HepG2 (cell line): Measurements from ENCODE around the gene ADAP2. TPM values are rescaled to one million over a fixed set of nuclear protein-coding genes. Genes with fewer than 3 reads are reported as not detected.

Source experiments
- ATAC-seq: fragments of 200-7000 bp; cut with Tn5 transposase; 3 replicates; pipeline ENCODE4 v1.9.1; 2020; ENCODE audit warnings: mild to moderate bottlenecking, moderate library complexity
- BruUV-seq: library from RNA; stranded (reverse); fragments of 400-500 nt; replicated peaks from 2 replicates; lab custom pipeline; 2021; lab: Mats Ljungman, UMichigan
- CTCF ChIA-PET: fragments of 300-600 bp; formaldehyde crosslinking; extraction: SDS; loops from one replicate; lab custom pipeline; 2021; ENCODE audit warnings: low total read pairs, inconsistent platforms, low intra/inter-chr PET ratio; lab: Yijun Ruan, JAX
- POLR2A ChIA-PET: fragments of 350-600 bp; sonication (Branson Sonifier 250); formaldehyde crosslinking; loops from one replicate; lab custom pipeline; 2020; ENCODE audit warnings: antibody characterized with exemption, inconsistent platforms; lab: Yijun Ruan, JAX
- DNase-seq: peaks from one replicate; pipeline ENCODE4 v3.0.0-alpha.2; 2015; ENCODE audit warnings: low spot score
- FAIRE-seq: peaks from 3 replicates; lab custom pipeline; 2011; peaks lifted over from hg19 to GRCh38; lab: Jason Lieb, UNC
- H2AFZ ChIP-seq: one replicate; pipeline ENCODE4 v1.6.1; 2011; ENCODE audit warnings: low read length, inconsistent platforms
- H3K27ac ChIP-seq: fragments of 300-600 bp; 3 replicates; pipeline ENCODE4 v1.8.0; 2011; ENCODE audit warnings: mixed run types, mild to moderate bottlenecking, mixed read lengths, low read length, inconsistent platforms; ENCODE audit not compliant: insufficient read depth; ENCODE audit errors: extremely low read length
- H3K27me3 ChIP-seq, 2 experiments: fragments of 200-600 bp in 1 of 2; 2 replicates in 1 of 2; 3 replicates in 1 of 2; pipeline versions ENCODE4 v1.6.0 to v1.8.0; 2011; ENCODE audit warnings: low read length in 2 of 2, mild to moderate bottlenecking in 2 of 2, moderate library complexity in 2 of 2, inconsistent platforms in 1 of 2; ENCODE audit not compliant: insufficient read depth in 2 of 2, control insufficient read depth in 1 of 2
- H3K36me3 ChIP-seq, 2 experiments: fragments of 200-600 bp in 1 of 2; replicated peaks in 1 of 2; 2 replicates in 1 of 2; 3 replicates in 1 of 2; pipeline versions ENCODE4 v1.5.1 to v1.8.0; 2011; ENCODE audit warnings: low read length in 2 of 2, inconsistent platforms in 1 of 2; ENCODE audit not compliant: insufficient read depth in 2 of 2, control insufficient read depth in 1 of 2
- H3K4me1 ChIP-seq: 2 replicates; pipeline ENCODE4 v1.5.1; 2012; ENCODE audit warnings: low read length, inconsistent platforms; ENCODE audit not compliant: insufficient read depth
- H3K4me2 ChIP-seq: 2 replicates; pipeline ENCODE4 v1.6.0; 2011; ENCODE audit warnings: low read depth, low read length, inconsistent platforms
- H3K4me3 ChIP-seq, 3 experiments: fragments of 200-600 bp in 1 of 3; sonication (generic), shearing (Covaris generic) in 1 of 3; replicated peaks in 1 of 3; 2 replicates each; pipeline ENCODE4 v1.5.1; 2011 to 2016; ENCODE audit warnings: low read length in 3 of 3, inconsistent platforms in 2 of 3, low read depth in 2 of 3, mild to moderate bottlenecking in 2 of 3, control low read depth in 1 of 3, mixed read lengths in 1 of 3; ENCODE audit not compliant: insufficient read depth in 1 of 3
- H3K79me2 ChIP-seq: one replicate; pipeline ENCODE4 v1.6.1; 2011; ENCODE audit warnings: low read length, inconsistent platforms; ENCODE audit not compliant: insufficient read depth
- H3K9ac ChIP-seq: 2 replicates; pipeline ENCODE4 v1.6.0; 2011; ENCODE audit warnings: mild to moderate bottlenecking, low read depth, low read length, inconsistent platforms; ENCODE audit not compliant: insufficient read depth
- H3K9me3 ChIP-seq: 2 replicates; pipeline ENCODE4 v1.5.1; 2012; ENCODE audit warnings: mild to moderate bottlenecking, low read length
- H4K20me1 ChIP-seq: 2 replicates; pipeline ENCODE4 v1.6.0; 2011; ENCODE audit warnings: inconsistent platforms, mild to moderate bottlenecking, low read length, moderate library complexity; ENCODE audit not compliant: insufficient read depth
- CC2D1A ChIP-seq: sonication (generic); formaldehyde crosslinking; IDR thresholded peaks from 2 replicates; pipeline ENCODE4 v1.8.1; 2023; ENCODE audit warnings: mild to moderate bottlenecking, missing genetic modification reagents
- ETV5 ChIP-seq: IDR thresholded peaks from 2 replicates; pipeline ENCODE4 v1.6.1; 2018; ENCODE audit warnings: missing biosample characterization, missing genetic modification reagents, inconsistent platforms, borderline replicate concordance
- FOXK1 ChIP-seq: sonication (generic); formaldehyde crosslinking; IDR thresholded peaks from 2 replicates; pipeline ENCODE4 v1.4.0; 2020; ENCODE audit warnings: low read depth, missing genetic modification reagents, borderline replicate concordance
- SOX5 ChIP-seq: IDR thresholded peaks from 2 replicates; pipeline ENCODE4 v1.6.1; 2016; ENCODE audit warnings: borderline replicate concordance
- ZFAT ChIP-seq: sonication (generic); formaldehyde crosslinking; conservative IDR thresholded peaks from 2 replicates; pipeline ENCODE4 v1.8.1; 2023; ENCODE audit warnings: missing genetic modification reagents, inconsistent platforms
- ZMAT5 ChIP-seq: sonication (generic); formaldehyde crosslinking; IDR thresholded peaks from 2 replicates; pipeline ENCODE4 v1.5.0; 2020; ENCODE audit warnings: mild to moderate bottlenecking, low read depth, missing genetic modification reagents, borderline replicate concordance
- ZNF235 ChIP-seq: sonication (generic); formaldehyde crosslinking; IDR thresholded peaks from 2 replicates; pipeline ENCODE4 v1.8.1; 2023; ENCODE audit warnings: mild to moderate bottlenecking, missing genetic modification reagents, borderline replicate concordance
- WGBS: methylation state at CpG from one replicate; pipeline ENCODE4 v1.1.6; 2017; ENCODE audit warnings: low lambda C conversion rate; 5-methylcytosine and 5-hydroxymethylcytosine counted together
- in situ Hi-C: cut with HindIII; loops from 2 replicates; pipeline ENCODE4 v1.10.0; 2017; ENCODE audit warnings: low pct_unique_long_range_greater_than_20kb; ENCODE audit not compliant: extremely low pct_ligation_motif_present
- intact Hi-C: fragments of 100-400 bp; cut with micrococcal nuclease; formaldehyde crosslinking; loops from one replicate; pipeline ENCODE4 v1.10.0; 2022; ENCODE audit not compliant: unreplicated experiment
- polyA plus RNA-seq, 8 experiments: library from polyadenylated mRNA; depleted of rRNA in 3 of 8; stranded (reverse) in 7 of 8; unstranded in 1 of 8; fragments of >200 nt; fragmentation: Illumina TruSeq in 4 of 8; extraction: Trizol in 4 of 8; gene quantifications; 2 replicates each; pipeline versions ENCODE4 v1.2.1 to v1.2.3, GENCODE V29; 2011 to 2016; ENCODE audit warnings: low read depth in 4 of 8, missing spikeins in 1 of 8, mixed read lengths in 1 of 8; ENCODE audit not compliant: insufficient read depth in 1 of 8
- total RNA-seq, 5 experiments: library from RNA; depleted of rRNA; stranded (reverse); fragments of >200 nt; fragmentation: Illumina TruSeq; extraction: Trizol; gene quantifications; 2 replicates each; pipeline ENCODE4 v1.2.3, GENCODE V29; 2016; ENCODE audit warnings: low read depth in 1 of 5
- TF ChIP-seq, protein P1 (sequence below): sonication (generic); formaldehyde crosslinking; IDR thresholded peaks from 2 replicates; pipeline ENCODE4 v1.5.0; 2020; ENCODE audit warnings: mild to moderate bottlenecking, missing genetic modification reagents, moderate library complexity
- TF ChIP-seq, protein P2 (sequence below): IDR thresholded peaks from 2 replicates; pipeline ENCODE4 v1.6.1; 2018; ENCODE audit warnings: missing genetic modification reagents, mild to moderate bottlenecking, missing compliant biosample characterization
- TF ChIP-seq, protein P3 (sequence below): sonication (generic); formaldehyde crosslinking; conservative IDR thresholded peaks from 2 replicates; pipeline ENCODE4 v1.8.0; 2022; ENCODE audit warnings: low read depth, missing genetic modification reagents

Gene ADAP2
- total and polyA plus RNA-seq, 2 of the 13 experiments (the other 11 are each of a cell fraction or from before 2014, with no cell fraction given) = 0.51 to 0.70 TPM

DNA sequence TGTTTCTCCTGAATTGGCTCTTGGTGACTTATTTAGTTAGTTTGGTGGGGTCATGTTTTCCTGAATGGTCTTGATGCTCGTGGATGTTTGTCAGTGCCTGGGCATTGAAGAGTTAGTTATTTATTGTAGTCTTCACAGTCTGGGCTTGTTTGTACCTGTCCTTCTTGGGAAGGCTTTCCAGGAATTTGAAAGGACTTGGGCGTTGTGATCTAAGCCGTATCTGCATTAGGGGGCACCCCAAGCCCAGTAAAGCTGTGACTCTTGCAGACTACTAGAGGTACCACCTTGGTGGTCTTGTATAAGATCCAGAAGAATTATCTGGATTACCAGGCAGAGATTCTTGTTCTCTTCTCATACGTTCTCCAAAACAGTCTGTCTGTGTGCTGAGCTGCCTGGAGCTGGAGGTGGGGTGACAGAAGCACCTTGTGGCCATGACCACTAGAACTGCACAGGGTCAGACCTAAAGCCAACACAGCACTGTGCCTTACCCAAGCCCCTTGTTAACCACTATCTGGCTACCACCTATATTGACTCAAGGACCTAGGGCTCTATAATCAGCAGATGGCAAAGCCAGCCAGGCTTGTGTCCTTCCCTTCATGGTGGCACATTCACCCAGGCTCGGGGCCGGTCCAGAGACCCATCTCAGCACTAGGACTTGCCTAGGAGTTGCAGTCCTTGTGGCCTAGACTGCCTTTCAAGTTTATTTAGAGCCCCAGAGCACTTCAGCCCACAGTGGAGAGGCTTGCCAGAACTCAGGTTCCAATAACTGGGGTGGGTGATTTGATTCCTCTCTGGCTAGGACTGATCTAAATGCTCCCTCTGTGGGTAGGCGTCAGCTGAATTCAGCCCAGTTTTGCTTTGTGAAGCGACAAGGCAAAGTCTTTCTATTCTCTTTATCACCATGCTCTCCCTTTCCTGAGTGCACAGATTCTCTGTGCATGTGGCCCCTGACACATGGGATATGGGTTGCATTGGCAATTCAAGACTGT, 60.1 kb downstream of the ADAP2 start:
- H3K4me1 ChIP-seq = no peaks in the 10 kb centered on the region
- H3K36me3 ChIP-seq = no peaks in the 10 kb centered on the region
- no peak for FAIRE-seq
- no peak for DNase-seq
- no peaks in the 10 kb centered on the region for H3K27me3 ChIP-seq
- in situ Hi-C loops (no loop called here), intact Hi-C loops (no loop called here)
- no peak overlapping the region for H3K27ac ChIP-seq
- ChIA-PET POLR2A (no interaction called here), CTCF (no interaction called here)
- no peaks in the 10 kb centered on the region for H3K9me3 ChIP-seq
- 19% methylated on average over 7 of the region's 8 CpGs for WGBS
- no peak overlapping the region for H2AFZ ChIP-seq
- TF ChIP-seq FOXK1 (CRISPR knock-in tag) (no peak), ETV5 (CRISPR knock-in tag) (no peak)
- TF ChIP-seq, protein P1, sequence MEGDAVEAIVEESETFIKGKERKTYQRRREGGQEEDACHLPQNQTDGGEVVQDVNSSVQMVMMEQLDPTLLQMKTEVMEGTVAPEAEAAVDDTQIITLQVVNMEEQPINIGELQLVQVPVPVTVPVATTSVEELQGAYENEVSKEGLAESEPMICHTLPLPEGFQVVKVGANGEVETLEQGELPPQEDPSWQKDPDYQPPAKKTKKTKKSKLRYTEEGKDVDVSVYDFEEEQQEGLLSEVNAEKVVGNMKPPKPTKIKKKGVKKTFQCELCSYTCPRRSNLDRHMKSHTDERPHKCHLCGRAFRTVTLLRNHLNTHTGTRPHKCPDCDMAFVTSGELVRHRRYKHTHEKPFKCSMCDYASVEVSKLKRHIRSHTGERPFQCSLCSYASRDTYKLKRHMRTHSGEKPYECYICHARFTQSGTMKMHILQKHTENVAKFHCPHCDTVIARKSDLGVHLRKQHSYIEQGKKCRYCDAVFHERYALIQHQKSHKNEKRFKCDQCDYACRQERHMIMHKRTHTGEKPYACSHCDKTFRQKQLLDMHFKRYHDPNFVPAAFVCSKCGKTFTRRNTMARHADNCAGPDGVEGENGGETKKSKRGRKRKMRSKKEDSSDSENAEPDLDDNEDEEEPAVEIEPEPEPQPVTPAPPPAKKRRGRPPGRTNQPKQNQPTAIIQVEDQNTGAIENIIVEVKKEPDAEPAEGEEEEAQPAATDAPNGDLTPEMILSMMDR = peak; percentile 17; the same call in 1 of the 2 replicates
- H3K9ac ChIP-seq = no peak overlapping the region
- no TSS peak for BruUV-seq
- peak; percentile 65 for ATAC-seq
- no peak overlapping the region for H3K4me3 ChIP-seq
- no peak overlapping the region for H3K4me2 ChIP-seq
- H3K79me2 ChIP-seq = no peaks in the 10 kb centered on the region
- no peaks in the 10 kb centered on the region for H4K20me1 ChIP-seq

GRCh38 chr17:30982855-30983254, 61.1 kb downstream of the ADAP2 start:
- intact Hi-C loops = no loop called here
- TF ChIP-seq ZMAT5 (CRISPR knock-in tag) = no peak
- TF ChIP-seq ZNF235 (CRISPR knock-in tag) = no peak
- TF ChIP-seq SOX5 (CRISPR knock-in tag) = no peak
- no peak for TF ChIP-seq ZFAT (CRISPR knock-in tag)
- TF ChIP-seq, protein P2, sequence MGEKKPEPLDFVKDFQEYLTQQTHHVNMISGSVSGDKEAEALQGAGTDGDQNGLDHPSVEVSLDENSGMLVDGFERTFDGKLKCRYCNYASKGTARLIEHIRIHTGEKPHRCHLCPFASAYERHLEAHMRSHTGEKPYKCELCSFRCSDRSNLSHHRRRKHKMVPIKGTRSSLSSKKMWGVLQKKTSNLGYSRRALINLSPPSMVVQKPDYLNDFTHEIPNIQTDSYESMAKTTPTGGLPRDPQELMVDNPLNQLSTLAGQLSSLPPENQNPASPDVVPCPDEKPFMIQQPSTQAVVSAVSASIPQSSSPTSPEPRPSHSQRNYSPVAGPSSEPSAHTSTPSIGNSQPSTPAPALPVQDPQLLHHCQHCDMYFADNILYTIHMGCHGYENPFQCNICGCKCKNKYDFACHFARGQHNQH (CRISPR knock-in tag) = no peak
- TF ChIP-seq CC2D1A = no peak
- TF ChIP-seq, protein P3, sequence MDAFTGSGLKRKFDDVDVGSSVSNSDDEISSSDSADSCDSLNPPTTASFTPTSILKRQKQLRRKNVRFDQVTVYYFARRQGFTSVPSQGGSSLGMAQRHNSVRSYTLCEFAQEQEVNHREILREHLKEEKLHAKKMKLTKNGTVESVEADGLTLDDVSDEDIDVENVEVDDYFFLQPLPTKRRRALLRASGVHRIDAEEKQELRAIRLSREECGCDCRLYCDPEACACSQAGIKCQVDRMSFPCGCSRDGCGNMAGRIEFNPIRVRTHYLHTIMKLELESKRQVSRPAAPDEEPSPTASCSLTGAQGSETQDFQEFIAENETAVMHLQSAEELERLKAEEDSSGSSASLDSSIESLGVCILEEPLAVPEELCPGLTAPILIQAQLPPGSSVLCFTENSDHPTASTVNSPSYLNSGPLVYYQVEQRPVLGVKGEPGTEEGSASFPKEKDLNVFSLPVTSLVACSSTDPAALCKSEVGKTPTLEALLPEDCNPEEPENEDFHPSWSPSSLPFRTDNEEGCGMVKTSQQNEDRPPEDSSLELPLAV (CRISPR knock-in tag) = no peak

More at GRCh38 chr17:30982855-30983254, 61.1 kb downstream of the ADAP2 start:
- no peak overlapping the region for H3K27ac ChIP-seq
- 0% methylated on average over 1 of the region's 1 CpG for WGBS
- no peak overlapping the region for H2AFZ ChIP-seq
- DNase-seq (no peak), FAIRE-seq (no peak), ATAC-seq (no peak)
- ChIA-PET POLR2A (no interaction called here), CTCF (no interaction called here)
- in situ Hi-C loops = no loop called here
- H3K79me2 ChIP-seq = no peaks in the 10 kb centered on the region
- no peaks in the 10 kb centered on the region for H3K36me3 ChIP-seq
- no peaks in the 10 kb centered on the region for H4K20me1 ChIP-seq
- H3K9me3 ChIP-seq = no peaks in the 10 kb centered on the region
- no peak overlapping the region for H3K9ac ChIP-seq
- no peaks in the 10 kb centered on the region for H3K27me3 ChIP-seq
- BruUV-seq = no TSS peak
- no peak overlapping the region for H3K4me3 ChIP-seq
- H3K4me1 ChIP-seq = no peaks in the 10 kb centered on the region
- no peak overlapping the region for H3K4me2 ChIP-seq
